CD4-positive, alpha-beta T cell treated with Interleukin-6 at 100 ng/mL for 8 hours (primary cell): ENCODE measurements around the gene ZBTB21.
A peak's percentile ranks its signal among the peaks of the same experiment; 100 is the strongest.

Experiments
- DNase-seq: peaks from one replicate; pipeline ENCODE4 v3.0.0-alpha.2; 2020; ENCODE audit warnings: mixed read lengths, low spot score

ZBTB21 gene

GRCh38 chr21:42009831-42010506 lies at the start of gene ZBTB21:
TSS of gene ZBTB21 (minus strand) at chr21:42010360. CDS start at chr21:41994095, 16,265 bp downstream.
- peak; percentile 98 for DNase-seq

DNA sequence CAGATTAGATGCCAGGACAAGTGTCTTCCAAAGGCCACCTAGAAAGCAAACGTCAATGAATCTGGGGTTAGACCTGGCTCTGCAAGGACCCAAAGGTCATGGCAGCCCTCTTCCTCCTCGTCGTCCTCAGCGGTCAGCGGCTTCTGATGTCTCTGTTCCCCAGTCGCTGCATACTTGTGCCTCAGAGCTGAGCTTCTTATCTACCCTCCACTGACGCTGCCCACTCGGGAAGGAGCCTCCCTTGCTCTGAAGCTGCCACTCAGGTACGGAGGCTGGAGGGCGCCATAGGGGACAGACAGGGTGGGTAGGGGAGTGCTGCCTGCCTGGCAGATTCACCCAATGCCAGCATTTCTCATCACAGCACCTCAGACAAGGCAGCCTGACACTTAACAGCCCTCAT lies 49.6 kb upstream of the ZBTB21 start:
- DNase-seq: no peak

DNA sequence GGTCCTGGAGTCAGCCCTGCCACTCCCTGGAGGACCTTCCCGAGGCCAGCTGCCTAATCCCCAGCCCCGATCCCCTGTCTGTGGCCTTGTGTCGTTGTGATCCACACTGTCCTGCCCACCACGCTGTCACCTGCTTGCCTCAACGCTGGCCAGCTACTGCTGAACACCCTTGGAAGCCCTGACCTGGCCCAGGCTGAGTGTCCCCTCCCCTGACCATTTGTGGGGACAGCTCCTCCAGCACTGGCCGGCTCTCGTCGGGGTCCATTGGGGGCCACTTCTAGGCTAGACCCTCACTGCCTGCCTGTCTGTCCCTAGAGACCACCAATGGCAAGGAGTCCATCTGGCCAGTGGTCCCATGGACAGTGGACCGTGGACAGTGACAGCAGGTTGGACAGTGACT lies 49.0 kb upstream of the ZBTB21 start:
- DNase-seq: no peak

GRCh38 chr21:42058631-42059111 lies 48.5 kb upstream of the ZBTB21 start:
- no peak for DNase-seq

GRCh38 chr21:42057851-42058437 lies 47.8 kb upstream of the ZBTB21 start:
- no peak for DNase-seq

- DNase-seq: no peak
Observed at GRCh38 chr21:42056996-42057689, 47.0 kb upstream of the ZBTB21 start.

GRCh38 chr21:42056468-42056867 lies 46.3 kb upstream of the ZBTB21 start:
- no peak for DNase-seq

DNA sequence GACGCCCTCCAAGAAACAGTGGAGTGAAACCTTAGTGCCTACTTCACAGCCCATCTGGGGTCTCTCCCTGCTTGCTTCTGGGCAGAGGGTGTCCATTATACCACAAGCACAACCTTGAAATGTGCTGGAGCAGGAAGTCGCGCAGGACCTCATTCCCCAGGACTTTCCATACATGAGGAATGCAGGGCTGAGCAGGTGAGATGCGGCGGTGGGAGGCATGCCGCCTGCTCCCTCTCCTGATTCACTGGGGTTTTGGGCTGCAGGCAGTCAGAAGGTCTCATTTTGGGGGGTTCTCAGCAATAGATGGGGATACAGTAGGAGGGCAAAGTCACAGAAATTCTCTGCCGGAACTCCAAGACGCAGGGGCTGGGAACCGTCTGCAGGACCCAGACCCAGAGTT lies 45.3 kb upstream of the ZBTB21 start:
- no peak for DNase-seq

DNA sequence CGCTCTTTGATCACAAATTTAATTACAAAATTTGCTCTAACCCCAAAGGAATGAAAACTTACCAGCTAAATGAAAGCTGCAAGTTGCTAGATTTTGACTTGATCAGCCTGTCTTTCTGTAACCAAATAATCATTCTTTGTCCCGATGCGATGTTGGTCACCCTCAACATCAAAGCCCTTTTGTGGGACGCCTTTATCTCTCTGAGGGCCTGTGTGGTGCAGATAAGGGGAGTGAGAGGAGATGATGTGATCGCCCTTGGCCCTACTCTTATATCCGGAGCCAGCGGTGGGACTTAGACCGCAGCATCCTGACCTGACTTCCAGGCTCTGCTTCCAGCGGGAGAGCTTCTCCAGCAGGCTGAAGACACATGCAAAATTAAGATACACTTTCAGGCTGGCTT lies 41.6 kb upstream of the ZBTB21 start:
- no peak for DNase-seq

- DNase-seq: no peak
Observed at GRCh38 chr21:42049578-42050430, 39.6 kb upstream of the ZBTB21 start.

DNA sequence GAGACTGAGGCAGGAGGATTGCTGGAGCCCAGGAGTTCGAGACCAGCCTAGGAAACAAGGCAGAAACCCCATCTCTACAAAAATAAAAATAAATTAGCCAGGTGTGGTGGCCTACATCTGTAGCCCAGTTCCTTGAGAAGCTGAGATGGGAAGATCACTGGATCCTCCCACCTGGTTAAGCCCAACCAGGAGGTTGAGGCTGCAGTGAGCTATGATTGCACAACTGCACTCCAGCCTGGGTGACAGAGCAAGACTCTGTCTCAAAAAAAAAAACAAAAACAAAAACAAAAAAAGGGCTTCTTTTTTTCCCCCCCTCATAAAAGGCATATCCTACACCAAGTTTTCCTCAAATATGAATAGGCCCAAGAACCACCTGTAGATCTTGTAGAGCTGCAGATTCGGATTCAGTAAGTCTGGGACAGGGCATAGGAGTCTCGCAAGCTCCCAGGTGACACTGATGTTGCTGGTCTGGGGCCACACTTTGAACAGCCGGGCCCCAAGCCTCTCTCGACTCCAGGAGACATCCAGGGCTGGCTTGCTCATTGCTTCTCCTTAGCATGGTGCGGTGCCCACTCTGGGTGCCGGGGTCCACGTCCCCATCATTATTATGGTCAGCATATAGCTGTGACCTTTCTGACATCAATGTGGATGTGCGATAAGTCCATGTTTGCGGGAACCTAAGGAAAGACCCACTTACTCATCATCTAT lies 38.9 kb upstream of the ZBTB21 start:
- no peak for DNase-seq

GRCh38 chr21:42047821-42048613 lies 37.9 kb upstream of the ZBTB21 start:
- no peak for DNase-seq

DNA sequence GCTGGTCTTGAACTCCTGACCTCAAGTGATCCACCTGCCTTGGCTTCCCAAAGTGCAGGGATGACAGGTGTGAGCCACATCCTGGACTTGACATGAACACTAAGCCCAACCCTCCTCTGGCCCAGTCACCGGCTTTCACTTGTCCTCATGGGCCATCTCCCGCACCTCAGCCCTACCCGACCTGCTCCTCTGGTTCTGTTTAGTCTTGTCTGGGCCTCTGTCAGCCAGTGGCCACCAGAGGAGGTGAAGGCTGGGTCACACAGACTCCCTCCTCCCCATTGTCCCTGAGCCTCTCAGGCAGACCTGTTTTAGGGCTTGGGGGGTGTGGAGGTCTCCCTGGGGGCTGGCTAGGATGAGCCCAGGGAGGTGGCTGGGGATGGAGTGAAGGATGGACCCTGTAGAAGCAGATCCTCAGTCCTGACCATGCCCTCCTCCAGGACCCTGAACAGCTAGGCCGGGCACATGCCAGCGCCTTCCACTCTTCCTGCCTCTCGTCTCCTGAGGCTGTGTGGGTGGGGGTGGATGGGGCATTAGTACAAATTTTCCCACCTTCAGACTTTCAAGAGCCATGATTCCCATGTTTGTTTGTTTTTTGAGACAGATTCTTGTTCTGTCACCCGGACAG lies 34.8 kb upstream of the ZBTB21 start:
- no peak for DNase-seq

DNA sequence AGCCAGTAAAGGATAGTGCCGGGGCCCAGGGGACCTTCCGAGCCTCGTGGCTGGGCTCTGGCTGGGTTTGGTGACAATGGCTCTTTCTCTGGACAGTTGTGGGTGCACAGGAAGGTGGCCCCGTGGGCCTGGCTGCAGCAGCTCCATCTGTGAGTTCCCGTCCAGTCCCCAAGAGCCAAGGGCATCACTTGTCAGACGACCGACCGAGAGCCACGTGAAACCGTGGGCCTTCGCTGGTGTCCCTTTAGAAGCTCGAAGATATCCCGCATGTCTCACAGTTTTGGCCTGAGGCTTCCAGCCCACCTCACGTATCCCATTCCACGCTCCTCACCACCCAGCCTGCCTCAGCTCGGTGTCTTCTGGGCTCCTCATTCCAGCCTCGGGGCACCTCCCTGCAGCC lies 33.8 kb upstream of the ZBTB21 start:
- no peak for DNase-seq

GRCh38 chr21:42043201-42043895 lies 33.2 kb upstream of the ZBTB21 start:
- no peak for DNase-seq

DNA sequence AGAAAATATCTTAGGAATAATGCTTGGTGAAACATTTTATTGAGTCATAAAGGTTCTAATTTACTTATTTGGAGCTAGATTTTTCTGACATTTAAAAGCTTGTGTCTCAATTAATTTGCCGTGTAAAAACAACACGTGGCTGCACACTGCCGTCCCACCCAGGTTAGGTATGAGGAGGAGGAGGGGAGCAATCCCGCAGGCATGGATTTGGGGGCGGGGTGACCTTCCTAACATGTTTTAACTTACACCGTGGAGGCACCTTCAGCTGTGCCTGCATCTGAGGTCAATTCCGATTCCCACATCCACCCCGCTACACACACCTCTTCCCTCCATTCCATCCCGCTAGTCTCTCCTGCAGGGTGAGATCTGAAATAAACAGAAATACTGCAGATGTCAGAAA lies 32.5 kb upstream of the ZBTB21 start:
- DNase-seq: no peak

GRCh38 chr21:42041711-42042110 lies 31.6 kb upstream of the ZBTB21 start:
- no peak for DNase-seq

- no peak for DNase-seq
Observed at GRCh38 chr21:42041246-42041645, 31.1 kb upstream of the ZBTB21 start.

GRCh38 chr21:42040411-42041180 lies 30.4 kb upstream of the ZBTB21 start:
- no peak for DNase-seq
